ENCODE measurements around the gene RERE. TPM values are rescaled to one million over a fixed set of nuclear protein-coding genes. Genes with fewer than 3 reads are reported as not detected.

The RERE gene
- total RNA-seq, 2 experiments from 2014 or later: 45.8 to 57.1 TPM

DNA sequence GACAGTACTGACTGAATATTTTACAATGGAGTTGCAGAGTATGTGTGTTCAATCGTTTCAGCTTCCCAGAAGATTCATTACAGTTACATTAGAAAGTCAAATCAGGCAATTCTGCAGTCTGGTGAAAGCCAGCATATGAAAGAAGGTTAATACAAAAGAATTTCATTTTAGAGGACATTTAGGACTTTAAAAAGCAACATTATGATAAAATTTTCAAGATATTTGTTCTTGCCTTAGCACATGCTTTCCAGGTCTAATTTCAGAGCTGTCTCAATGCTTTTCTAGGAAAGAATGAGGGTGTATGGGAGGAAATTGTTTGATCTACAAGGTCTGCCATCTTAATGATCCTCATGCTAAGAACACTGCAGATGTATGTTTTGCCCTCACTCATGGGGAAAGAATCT lies 63.2 kb downstream of the RERE start:
- CTCF ChIA-PET: no interaction called here
- no peaks in the 10 kb centered on the region for H3K9me3 Mint-ChIP-seq
- POLR2A ChIA-PET: no interaction called here

GRCh38 chr1:8753736-8754135 lies 63.7 kb downstream of the RERE start:
- Mint-ChIP-seq H3K36me3 (ENCODE audit: low read depth) (no peaks in the 10 kb centered on the region), H3K27me3 (no peaks in the 10 kb centered on the region), H3K9me3 (no peaks in the 10 kb centered on the region), H3K4me1 (ENCODE audit: low read depth) (peaks cover 21% of the 10 kb centered on the region), H3K27ac (no peak overlapping the region), H3K4me3 (no peak overlapping the region)
- no peak for ATAC-seq
- intact Hi-C loops (cut with micrococcal nuclease): no loop called here
- CTCF ChIA-PET: interaction anchor here (1.0 kb wide), 1 partner anchor 27 kb away, joined by 4 read pairs; no protein-coding TSS in a partner anchor
- TF ChIP-seq, protein P1, sequence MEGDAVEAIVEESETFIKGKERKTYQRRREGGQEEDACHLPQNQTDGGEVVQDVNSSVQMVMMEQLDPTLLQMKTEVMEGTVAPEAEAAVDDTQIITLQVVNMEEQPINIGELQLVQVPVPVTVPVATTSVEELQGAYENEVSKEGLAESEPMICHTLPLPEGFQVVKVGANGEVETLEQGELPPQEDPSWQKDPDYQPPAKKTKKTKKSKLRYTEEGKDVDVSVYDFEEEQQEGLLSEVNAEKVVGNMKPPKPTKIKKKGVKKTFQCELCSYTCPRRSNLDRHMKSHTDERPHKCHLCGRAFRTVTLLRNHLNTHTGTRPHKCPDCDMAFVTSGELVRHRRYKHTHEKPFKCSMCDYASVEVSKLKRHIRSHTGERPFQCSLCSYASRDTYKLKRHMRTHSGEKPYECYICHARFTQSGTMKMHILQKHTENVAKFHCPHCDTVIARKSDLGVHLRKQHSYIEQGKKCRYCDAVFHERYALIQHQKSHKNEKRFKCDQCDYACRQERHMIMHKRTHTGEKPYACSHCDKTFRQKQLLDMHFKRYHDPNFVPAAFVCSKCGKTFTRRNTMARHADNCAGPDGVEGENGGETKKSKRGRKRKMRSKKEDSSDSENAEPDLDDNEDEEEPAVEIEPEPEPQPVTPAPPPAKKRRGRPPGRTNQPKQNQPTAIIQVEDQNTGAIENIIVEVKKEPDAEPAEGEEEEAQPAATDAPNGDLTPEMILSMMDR (IDR thresholded peaks at IDR 0.05): no peak
- no peak for DNase-seq
- POLR2A ChIA-PET: no interaction called here

More for the DNA sequence above, 63.2 kb downstream of the RERE start:
- DNase-seq: no peak
- Mint-ChIP-seq H3K27me3 (no peaks in the 10 kb centered on the region), H3K4me3 (no peak overlapping the region), H3K27ac (no peak overlapping the region), H3K36me3 (ENCODE audit: low read depth) (no peaks in the 10 kb centered on the region), H3K4me1 (ENCODE audit: low read depth) (peaks cover 21% of the 10 kb centered on the region)
- TF ChIP-seq, protein P1 (IDR thresholded peaks at IDR 0.05): no peak
- intact Hi-C loops (cut with micrococcal nuclease): no loop called here
- no peak for ATAC-seq

GRCh38 chr1:8752921-8753713 lies 64.3 kb downstream of the RERE start:
- Mint-ChIP-seq H3K27ac (no peak overlapping the region), H3K36me3 (ENCODE audit: low read depth) (no peaks in the 10 kb centered on the region), H3K9me3 (no peaks in the 10 kb centered on the region), H3K4me3 (no peak overlapping the region), H3K4me1 (ENCODE audit: low read depth) (peaks cover 21% of the 10 kb centered on the region), H3K27me3 (no peaks in the 10 kb centered on the region)
- intact Hi-C loops (cut with micrococcal nuclease): no loop called here
- TF ChIP-seq, protein P1 (IDR thresholded peaks at IDR 0.05): no peak
- DNase-seq (no peak), ATAC-seq (no peak)
- ChIA-PET CTCF (interaction anchor here (0.9 to 2.1 kb wide), 3 partner anchors 27 to 96 kb away, joined by 3 to 12 read pairs (median 4); no protein-coding TSS in a partner anchor), POLR2A (no interaction called here)

- CTCF ChIA-PET: interaction anchor here (0.6 to 2.1 kb wide), 4 partner anchors 28 to 245 kb away, joined by 3 to 12 read pairs (median 3); no protein-coding TSS in a partner anchor
- Mint-ChIP-seq H3K36me3 (ENCODE audit: low read depth) (no peaks in the 10 kb centered on the region), H3K4me1 (ENCODE audit: low read depth) (peaks cover 21% of the 10 kb centered on the region), H3K4me3 (peak overlapping the region; percentile 4), H3K27ac (peak overlapping the region; percentile 21), H3K27me3 (no peaks in the 10 kb centered on the region), H3K9me3 (no peaks in the 10 kb centered on the region)
- ATAC-seq (no peak), DNase-seq (no peak)
- POLR2A ChIA-PET: interaction anchor here (0.7 to 1.0 kb wide), 3 partner anchors 56 to 108 kb away, joined by 4 to 5 read pairs (median 4); no protein-coding TSS in a partner anchor
- intact Hi-C loops (cut with micrococcal nuclease): no loop called here
- TF ChIP-seq, protein P1 (IDR thresholded peaks at IDR 0.05): no peak
These were observed 65.0 kb downstream of the RERE start for GRCh38 chr1:8752411-8752810.

GRCh38 chr1:8751984-8752383 lies 65.5 kb downstream of the RERE start:
- DNase-seq (no peak), ATAC-seq (no peak)
- POLR2A ChIA-PET: interaction anchor here (0.6 to 1.0 kb wide), 4 partner anchors 56 to 108 kb away, joined by 4 to 5 read pairs (median 4); no protein-coding TSS in a partner anchor
- Mint-ChIP-seq H3K4me1 (ENCODE audit: low read depth) (peaks cover 19% of the 10 kb centered on the region), H3K9me3 (no peaks in the 10 kb centered on the region), H3K27me3 (no peaks in the 10 kb centered on the region), H3K27ac (peak overlapping the region; percentile 21), H3K4me3 (peak overlapping the region; percentile 4), H3K36me3 (ENCODE audit: low read depth) (no peaks in the 10 kb centered on the region)
- CTCF ChIA-PET: interaction anchor here (0.6 to 2.1 kb wide), 4 partner anchors 29 to 245 kb away, joined by 3 to 12 read pairs (median 3); no protein-coding TSS in a partner anchor
- intact Hi-C loops (cut with micrococcal nuclease): no loop called here
- TF ChIP-seq, protein P1 (IDR thresholded peaks at IDR 0.05): no peak
